ENCODE results near the gene RER1.

The RER1 gene

DNA sequence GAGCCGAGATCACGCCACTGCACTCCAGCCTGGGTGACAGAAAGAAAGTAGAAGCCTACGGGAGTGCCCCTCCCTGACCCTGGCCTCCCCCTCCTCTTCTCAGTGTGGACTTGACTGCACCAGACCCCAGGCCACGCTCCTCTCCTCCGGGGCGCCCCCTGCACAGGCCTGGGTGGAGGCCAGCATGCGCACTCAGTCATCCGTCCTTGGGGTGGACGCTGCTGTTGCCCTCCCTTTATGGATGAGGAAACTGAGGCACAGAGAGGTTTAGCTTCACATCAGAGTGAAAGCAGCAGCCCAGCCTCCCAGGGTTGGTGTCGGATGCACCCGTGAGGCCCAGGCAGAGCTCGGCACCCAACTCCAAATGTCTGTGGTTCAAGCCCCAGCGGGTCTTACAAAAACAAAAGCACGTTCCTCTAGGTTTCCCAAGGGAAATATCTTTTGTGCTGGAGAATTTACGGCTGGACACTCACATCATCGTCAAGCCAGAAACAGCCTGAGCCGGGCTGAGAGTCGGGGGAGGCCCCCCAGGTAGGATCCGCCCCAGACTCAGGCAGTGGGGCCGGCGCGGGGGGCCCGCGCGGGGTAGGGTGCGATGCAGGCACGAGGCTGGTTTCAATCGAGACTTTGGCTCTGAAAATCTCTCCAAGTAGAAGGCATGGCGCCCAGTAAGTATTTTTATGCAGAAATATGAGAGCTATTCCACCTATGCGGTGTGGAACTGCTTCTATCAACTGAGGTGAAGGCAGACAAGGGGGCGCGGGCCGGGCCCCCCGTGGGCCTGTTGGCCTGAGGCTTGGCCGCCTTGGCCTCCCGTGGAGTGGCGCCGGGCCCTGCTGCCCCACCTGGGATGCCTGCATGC lies 36.9 kb upstream of the RER1 start:
- no peak for DNase-seq

DNA sequence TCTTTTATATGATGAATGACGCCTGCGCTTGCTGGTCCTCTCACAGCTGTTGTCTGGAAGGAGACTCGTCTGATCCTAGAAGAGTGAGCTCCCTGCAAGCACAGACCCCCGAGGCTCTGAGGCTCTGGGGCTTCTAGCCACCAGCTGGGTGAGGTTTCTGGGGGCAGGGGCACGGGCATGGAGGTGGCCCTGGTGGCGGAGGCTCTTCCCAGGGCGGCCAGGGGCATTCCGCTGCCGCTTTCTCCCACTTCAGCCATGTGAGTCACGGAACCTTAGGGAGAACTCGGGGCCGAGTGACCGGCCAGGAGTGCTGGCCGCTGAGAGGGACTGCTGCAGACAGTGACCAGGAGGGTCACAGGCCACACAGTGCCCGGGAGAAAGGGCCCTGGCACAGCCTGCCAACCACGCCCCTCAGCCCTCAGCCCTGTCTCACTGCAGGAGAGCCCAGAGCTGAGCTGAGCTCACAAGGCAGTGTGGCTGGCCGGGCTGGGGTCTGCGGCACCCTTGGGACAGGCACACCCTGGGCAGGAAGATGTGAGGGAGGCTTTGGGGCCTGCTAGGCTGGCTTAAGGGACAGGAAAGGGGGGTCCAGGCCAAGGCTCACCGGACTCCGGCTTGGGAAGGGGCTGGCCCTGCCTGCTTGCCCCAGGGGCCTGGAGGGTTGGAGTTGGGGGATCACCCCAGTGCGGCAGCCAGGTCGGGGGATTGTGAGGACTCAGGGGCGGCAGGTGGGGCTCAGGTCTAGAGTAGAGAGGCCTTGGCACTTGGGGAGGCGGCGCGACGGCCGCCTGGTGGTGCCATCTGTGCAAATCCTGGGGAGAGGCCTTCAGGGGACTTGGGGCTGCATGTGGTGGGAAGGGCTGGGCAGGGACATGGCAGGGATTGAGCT lies 36.0 kb upstream of the RER1 start:
- DNase-seq, result no peak

- DNase-seq, result no peak
Observed at GRCh38 chr1:2356401-2356800, 35.2 kb upstream of the RER1 start.

DNA sequence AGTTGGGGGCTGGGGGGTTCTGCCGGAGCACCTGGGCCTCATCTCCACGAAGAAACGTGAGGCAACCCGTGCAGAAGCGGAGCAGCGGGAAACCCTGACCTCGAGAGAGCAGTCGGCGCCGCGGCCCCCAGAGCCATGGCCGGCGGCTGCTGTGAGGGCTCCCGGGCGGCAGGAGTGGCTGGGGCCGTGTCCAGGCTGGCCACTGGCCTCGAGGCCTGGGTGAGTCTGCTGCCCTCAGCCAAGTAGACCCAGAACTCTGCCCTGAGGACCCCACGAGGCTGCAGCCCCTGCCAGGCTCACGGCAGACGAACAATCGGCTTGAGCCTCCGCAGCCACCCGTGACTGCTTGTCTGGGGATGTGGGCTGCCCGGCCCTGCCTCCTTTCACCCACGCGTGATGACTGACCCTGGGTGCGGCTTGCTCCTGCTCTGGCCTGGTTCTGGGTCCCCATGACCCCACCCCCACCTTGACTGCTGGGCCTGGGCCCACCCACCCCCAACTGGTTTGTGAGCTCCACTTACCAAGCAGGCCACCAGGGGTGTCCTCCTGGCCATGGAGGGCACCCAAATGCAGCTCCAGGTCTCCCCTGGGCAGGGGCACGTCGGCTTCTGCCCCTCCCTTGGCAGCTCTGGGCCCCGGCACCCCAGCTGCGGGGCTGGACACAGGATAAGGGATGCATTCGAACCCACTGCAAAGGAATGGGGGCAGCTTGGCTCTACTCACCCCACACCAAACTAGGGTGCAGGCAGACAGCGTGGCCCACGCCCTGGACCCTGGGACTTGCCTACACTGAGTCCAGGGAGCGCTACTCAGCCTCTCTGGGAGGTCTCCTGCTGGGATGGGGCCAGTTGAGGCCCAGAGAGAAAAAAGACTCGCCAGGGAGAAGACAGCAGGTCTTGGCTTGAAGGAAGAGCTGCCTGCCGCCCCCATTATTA lies 34.5 kb upstream of the RER1 start:
- DNase-seq, result no peak

- DNase-seq, result no peak
Observed at GRCh38 chr1:2358072-2358471, 33.6 kb upstream of the RER1 start.

GRCh38 chr1:2358651-2359640 lies 32.7 kb upstream of the RER1 start:
- DNase-seq, result no peak

- no peak for DNase-seq
Observed at GRCh38 chr1:2360588-2361364, 30.9 kb upstream of the RER1 start.

DNA sequence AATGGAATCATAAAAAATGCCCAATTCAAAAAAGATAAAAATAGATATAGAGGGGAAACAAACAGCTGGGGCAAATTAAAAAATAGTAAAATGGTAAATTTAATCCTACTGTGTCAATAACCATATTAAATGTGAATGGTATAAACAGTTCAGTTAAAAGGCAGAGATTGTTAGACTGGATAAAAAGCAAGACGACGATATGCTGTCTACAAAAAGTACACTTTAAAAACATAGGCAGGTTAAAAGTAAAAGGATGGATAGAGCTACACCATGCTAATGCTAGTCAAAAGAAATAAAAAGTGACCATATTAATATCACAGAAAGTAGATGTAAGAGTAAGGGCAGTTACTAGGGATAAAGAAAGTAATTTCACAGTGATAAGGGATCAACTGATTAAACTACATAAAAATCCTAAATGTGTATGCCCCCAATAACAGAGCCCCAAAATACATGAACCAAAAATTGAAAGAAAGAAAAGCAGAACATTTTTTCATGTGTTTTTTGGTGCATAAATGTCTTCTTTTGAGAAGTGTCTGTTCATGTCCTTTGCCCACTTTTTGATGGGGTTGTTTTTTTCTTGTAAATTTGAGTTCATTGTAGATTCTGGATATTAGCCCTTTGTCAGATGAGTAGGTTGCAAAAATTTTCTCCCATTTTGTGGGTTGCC lies 27.7 kb upstream of the RER1 start:
- DNase-seq, result no peak

DNA sequence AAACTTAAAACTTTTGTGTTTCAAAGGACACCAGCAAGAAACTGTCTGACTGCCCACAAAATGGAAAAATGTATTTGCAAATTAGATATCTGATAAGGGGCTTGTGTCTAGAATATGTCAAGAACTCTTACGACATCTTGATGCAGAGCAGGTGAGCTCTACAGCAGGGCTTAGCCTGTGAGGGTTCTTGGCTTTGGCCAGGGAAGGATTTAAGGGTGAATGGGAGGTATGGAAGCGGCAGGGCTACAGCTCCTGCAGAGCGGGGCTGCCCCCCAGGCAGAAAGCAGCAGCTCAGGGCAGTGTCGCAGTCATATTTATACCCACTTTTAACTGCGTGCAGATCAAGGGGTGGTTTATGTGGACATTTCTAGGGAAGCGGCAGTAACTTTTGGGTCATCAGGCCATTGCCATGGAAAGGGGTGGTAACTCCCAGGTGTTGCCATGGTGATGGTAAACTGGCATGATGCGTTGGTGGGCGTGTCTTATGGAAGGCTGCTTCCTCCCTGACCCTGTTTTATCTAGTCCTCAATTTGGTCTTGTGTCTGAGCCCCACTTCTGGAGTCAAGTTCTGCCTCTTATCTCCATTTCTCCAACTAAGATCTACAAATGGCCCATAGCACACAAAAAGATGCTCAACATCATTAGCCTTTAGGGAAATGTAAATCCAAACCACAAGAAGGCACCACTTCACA lies 23.4 kb upstream of the RER1 start:
- no peak for DNase-seq

- no peak for DNase-seq
Observed at GRCh38 chr1:2372551-2373490, 18.8 kb upstream of the RER1 start.

- no peak for DNase-seq
Observed at GRCh38 chr1:2373551-2374251, 17.9 kb upstream of the RER1 start.

DNA sequence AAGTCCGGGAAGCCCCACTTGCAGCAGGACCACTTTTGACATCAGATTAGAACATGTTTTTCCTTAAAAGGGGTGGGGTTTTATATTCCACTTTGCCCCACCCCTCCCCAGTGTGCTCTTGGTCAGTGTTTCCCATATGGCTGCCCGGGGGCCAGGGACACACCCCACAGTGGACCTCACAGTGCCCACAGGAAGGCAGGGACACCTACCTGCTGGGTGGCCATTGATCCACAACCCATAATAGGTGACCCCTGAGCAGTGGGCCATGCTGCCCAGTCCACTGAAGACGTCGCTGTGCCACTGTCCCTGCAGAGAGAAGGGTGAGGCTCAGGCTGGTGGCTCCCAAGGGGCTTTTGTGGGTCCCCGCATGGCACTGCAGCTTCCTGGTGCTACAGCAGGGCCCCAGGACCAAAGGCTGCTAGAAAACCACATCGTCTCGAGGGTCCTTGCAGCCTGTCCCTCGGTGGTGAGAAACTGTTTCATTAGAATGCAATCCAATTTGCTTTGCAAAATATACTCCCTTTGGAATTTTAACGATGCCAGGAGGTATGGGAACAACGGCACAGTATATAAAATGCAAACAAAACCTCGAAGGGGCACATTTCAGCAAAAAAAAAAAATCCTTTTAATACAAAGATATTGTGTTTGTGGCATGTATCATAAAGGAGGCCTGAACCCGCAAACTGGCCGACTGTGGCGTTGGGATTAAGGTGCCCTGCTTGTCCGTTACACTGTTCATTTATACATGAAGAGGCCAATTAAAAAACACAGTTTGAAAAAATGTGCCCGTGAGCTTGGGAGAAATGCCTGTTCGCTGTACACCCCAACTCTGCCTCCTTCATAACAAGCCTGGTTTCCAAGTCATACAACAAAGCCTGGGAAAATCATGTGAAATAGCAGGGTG lies 17.1 kb upstream of the RER1 start:
- DNase-seq, result no peak

DNA sequence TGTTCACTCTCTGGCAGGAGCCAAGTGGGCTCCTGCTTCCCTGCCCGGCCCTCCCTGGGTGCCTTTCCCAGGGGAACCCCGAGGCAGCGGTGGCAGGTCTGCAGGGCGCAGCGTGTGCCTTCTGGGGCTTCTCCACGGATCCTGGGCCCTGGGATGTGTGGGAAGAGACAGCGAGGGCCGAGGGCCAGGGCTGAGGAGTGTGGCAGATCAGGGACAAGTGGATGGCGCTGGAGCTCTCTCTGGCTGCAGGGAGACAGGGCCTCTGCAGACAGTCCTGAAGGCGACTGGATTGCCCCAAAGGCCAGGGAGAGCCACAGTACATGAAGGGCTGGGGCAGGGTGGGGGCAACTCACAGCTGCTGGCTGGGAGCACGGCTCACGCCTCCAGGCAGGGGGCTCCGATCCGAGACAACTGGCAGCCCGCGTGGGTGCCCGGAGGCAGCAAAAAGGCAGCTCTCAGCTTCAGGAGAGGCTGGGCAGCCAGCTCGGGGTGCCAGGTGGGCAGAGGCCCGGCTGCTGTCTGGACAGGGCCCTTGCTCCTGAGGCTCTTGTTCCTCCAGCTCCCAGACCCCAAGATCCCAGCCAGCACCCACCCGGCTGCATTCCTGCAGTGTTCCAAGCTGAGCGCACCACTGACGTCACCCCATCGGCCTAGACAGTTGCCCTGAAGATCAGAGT lies 16.3 kb upstream of the RER1 start:
- DNase-seq, result no peak

GRCh38 chr1:2375923-2376260 lies 15.7 kb upstream of the RER1 start:
- DNase-seq, result no peak

GRCh38 chr1:2376261-2376741 lies 15.3 kb upstream of the RER1 start:
- DNase-seq, result no peak

Data from activated CD4-positive, alpha-beta T cell treated with anti-CD3 and anti-CD28 coated beads, Interleukin-2, amount 50 U/mL, for 48 hours (primary cell).